GM19239 (cell line): Measurements from ENCODE around the gene ZNF688.
A peak's percentile ranks its signal among the peaks of the same experiment; 100 is the strongest.
"Not testable (repeated sequence)": the region's sequence is repeated elsewhere in the genome, so short reads cannot be mapped to it uniquely, and the experiment has no call there.

Experiments
- DNase-seq: peaks from one replicate; pipeline ENCODE4 v3.0.0; 2011; ENCODE audit warnings: low spot score; ENCODE audit not compliant: insufficient read length
- FAIRE-seq: peaks from 2 replicates; lab custom pipeline; 2011; peaks lifted over from hg19 to GRCh38; lab: Jason Lieb, UNC

ZNF688 gene

DNA sequence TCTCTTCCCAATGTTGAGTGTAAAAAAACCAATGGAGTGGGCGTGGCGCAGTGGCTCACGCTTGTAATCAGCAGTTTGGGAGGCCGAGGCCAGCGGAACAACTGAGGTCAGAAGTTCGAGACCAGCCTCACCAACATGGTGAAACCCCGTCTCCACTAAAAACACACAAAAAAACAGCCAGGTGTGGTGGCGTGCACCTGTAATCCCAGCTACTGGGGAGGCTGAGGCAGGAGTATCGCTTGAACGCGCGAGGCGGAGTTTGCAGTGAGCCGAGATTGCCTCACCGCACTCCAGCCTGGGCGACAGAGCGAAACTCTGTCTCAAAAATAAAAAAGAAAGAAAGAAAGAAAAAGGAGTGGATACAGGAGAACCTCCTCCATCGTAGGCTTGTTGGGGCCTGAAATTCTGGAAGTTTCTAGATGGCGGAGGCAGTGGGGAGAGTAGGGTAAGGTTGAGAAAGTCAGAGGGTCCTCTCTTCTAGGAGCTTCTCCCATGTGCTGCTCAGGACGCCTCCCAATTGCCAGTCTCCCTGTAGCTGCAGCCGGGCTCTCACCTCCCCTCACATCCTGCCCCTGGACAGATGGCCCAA is 12.6 kb downstream of the ZNF688 start:
- DNase-seq, result no peak
- FAIRE-seq, result no peak

- DNase-seq (peak; percentile 94), FAIRE-seq (peak; percentile 94)
These were observed 13.3 kb downstream of the ZNF688 start, which contains the start of gene ZNF764 for GRCh38 chr16:30557957-30558788. Gene ZNF764 (minus strand): TSS chr16:30558374. CDS start chr16:30558182, 192 bp downstream.

- DNase-seq (no peak), FAIRE-seq (no peak)
These were observed 13.9 kb downstream of the ZNF688 start for GRCh38 chr16:30557707-30557956.

DNA sequence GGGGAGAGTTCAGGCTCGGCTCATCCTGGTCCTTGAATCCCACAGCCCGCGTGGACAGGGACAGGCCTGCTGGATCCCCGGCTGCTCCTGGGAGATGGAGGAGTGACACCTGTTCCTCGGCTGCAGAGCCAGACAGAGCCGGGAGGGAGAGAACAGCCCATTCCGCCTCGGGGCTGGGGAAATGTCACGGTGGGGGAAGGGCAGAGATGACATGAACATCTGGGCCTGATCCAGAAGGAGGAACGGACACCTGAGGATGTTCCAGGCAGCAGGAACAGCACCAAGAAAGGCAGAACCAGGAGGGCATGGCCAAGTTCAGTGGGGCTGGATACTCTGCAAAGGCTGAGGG is 15.4 kb downstream of the ZNF688 start:
- no peak for DNase-seq
- no peak for FAIRE-seq

DNA sequence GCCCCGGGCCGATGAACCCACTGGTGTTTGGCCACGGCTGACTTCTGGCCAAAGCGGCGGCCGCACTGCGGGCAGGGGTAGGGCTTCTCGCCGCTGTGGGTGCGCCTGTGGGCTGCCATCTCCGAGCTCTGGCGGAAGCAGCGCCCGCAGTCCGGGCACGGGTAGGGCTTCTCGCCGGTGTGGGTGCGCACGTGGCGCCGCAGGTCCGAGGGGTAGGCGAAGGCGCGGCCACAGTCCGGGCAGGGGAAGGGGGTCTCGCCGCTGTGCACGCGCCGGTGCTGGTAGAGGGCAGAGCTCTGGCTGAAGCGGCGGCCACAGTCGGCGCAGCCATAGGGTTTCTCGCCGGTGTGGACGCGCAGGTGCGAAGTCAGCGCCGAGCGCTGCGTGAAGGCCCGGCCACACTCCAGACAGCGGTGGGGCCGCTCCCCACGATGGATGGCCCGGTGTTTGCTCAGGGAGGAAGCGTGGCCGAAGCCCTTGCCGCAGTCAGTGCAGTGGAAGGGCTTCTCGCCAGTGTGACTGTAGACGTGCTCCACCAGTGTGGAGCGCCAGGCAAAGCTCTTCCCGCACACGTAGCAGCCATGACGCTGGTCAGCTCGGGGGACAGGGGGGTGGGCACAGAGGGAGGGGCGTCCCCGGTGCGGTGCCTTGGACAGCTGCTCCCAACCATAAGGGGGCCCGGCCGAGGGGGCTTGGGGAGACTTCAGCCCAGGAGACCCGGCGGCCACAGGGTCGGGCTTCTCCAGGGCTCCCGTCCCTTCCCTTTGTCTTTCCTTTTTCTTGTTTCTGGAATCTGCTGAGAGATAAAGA is 16.0 kb downstream of the ZNF688 start:
- FAIRE-seq (no peak), DNase-seq (no peak)

GRCh38 chr16:30554557-30555314 is 16.8 kb downstream of the ZNF688 start:
- DNase-seq (no peak), FAIRE-seq (no peak)

DNA sequence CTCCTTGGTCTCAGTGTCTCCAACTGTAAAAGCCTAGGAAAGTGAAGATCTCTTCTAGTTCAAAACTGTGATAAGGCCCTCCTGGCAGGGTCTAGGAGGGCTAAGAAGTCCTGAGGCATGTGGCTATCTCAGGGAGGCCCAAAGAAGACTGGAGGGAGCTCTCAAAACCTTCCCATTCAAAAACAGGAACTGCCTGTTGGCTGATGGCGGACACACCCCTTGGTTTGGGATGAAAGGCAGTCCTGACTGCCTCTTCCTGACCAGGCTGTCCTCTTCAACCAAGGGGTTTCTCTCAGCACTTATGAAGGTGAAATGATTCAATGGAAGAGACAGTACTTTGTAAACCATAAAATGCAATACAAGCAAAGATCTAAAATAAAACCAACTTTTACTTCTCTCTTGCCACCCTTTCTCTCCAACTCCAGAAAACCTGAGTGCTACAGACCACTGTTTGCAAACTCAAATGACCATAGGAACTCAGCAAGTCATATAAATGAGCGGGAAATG is 18.1 kb downstream of the ZNF688 start:
- FAIRE-seq (no peak), DNase-seq (no peak)

DNA sequence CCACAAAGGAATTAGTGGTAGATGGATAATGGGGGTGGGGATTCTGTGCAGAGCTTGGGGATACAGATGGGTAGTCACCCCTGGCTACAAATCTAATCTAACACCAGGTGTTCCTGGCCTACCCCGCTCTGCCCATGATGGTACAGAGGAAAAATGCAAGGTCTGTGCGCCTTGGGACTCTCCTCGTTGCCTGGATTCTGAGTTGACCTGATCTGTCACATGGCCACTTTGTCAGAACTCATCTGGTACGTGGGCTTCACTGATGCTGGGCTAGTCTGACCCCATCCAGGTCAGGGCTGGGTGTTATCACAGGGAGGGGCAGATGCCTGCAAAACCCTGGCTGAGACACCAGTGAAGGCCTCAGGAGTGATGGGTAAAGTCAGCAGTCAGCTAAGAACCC is 18.6 kb downstream of the ZNF688 start:
- FAIRE-seq (no peak), DNase-seq (no peak)

GRCh38 chr16:30551781-30552180 is 19.7 kb downstream of the ZNF688 start:
- DNase-seq (no peak), FAIRE-seq (no peak)

DNA sequence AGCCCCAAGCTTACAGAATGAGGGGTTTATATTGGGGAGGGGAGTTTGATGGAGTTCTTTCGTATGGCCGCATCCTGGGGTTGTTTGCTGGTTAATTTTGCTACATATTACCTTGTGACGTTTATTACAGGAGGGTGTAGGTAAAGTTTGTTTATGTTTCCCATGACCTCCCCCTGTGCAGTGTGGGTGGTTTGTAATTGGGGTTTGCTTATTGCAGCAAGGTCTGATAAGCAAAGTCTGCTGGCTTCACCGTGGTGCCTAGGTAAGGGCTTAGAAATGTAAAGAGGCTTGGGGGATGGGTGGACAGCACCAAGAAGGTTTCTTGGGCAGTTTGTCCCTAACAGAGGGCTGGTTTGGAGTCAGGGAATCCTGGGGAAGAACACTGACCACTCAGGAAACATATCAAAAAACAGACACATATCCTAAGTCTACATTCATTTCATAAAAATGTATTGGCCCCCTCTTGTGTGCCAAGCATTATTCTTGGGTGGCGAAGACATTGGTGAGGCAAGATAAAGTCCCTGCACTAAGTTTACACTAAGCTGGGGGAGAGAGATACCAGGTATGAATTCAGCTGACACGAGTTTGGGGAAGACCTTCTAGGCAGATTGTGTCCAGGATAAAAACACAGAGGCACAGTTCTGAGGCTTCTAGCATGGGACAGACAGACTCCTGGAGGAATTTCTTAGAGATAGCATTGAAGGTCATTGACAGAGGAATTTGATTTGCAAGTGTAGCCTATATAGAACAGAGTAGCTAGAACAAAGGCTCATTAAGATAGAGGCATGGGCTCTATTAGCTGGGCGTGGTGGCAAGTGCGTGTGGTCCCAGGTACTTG is 22.9 kb downstream of the ZNF688 start:
- no peak for FAIRE-seq
- DNase-seq, result no peak

DNA sequence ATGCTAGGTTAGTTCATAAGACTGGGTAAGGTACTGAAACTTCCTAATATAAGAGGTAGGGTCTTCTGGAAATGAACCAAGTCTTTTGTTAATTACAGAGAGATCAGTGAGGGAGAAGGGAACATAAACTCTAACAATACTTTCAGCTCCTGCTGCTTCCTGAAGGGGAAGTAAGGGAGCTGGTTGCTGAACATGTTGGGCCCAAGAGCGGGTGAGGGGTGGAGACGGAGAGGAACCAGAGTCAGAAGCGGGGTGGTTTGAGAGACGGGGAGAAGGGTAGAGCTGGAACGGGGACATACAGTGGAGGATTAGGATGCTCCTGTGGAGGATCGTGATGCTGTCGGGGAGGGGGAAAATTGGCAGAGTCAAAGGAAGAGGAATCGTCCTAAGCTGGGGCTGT is 25.4 kb downstream of the ZNF688 start:
- DNase-seq, result no peak
- FAIRE-seq, result no peak

DNA sequence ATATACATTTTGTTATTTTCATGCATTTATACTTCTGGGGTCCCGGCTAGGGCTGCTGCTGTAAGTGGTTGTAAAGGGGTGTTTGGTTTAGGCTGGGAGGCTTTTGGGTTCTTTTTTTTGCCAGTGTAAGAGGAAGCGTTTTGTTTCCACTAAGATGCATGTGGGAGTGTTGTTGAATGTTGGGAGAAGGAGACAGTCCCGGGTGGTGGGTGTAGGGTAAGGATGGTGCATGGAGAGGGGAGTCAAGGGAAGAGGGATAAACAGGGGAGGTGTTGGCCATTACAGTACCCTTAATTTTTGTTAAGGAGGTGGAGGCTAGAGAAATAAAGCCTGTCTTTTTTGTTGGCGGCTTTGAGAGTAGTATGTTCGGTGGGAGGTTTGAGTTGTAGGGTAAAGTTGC is 28.4 kb downstream of the ZNF688 start:
- DNase-seq (no peak), FAIRE-seq (no peak)

- DNase-seq, result no peak
These were observed 29.8 kb downstream of the ZNF688 start for GRCh38 chr16:30541502-30542329.

GRCh38 chr16:30540916-30541464 is 30.5 kb downstream of the ZNF688 start:
- FAIRE-seq, DNase-seq: not testable (repeated sequence)

More at GRCh38 chr16:30541502-30542329, 29.8 kb downstream of the ZNF688 start:
- no peak for FAIRE-seq

DNA sequence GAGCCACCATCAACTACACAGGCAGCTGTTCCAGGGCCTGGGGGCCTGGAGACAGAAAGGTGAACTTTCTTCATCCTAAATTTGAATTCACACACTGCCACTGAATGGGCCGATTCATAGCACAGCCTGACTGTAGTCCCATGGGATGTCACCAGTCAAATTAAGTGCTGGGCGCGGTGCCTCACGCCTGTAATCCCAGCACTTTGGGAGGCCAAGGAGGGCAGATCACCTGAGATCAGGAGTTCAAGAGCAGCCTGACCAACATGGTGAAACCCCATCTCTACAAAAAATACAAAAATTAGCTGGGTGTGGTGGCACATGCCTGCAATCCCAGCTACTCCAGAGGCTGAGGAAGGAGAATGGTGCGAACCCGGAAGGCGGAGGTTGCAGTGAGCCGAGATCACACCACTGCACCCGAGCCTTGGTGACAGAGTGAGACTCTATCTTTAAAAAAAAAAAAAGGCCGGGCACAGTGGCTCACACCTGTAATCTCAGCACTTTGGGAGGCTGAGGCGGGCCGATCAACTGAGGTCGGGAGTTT is 31.5 kb downstream of the ZNF688 start:
- FAIRE-seq, DNase-seq: not testable (repeated sequence)

DNA sequence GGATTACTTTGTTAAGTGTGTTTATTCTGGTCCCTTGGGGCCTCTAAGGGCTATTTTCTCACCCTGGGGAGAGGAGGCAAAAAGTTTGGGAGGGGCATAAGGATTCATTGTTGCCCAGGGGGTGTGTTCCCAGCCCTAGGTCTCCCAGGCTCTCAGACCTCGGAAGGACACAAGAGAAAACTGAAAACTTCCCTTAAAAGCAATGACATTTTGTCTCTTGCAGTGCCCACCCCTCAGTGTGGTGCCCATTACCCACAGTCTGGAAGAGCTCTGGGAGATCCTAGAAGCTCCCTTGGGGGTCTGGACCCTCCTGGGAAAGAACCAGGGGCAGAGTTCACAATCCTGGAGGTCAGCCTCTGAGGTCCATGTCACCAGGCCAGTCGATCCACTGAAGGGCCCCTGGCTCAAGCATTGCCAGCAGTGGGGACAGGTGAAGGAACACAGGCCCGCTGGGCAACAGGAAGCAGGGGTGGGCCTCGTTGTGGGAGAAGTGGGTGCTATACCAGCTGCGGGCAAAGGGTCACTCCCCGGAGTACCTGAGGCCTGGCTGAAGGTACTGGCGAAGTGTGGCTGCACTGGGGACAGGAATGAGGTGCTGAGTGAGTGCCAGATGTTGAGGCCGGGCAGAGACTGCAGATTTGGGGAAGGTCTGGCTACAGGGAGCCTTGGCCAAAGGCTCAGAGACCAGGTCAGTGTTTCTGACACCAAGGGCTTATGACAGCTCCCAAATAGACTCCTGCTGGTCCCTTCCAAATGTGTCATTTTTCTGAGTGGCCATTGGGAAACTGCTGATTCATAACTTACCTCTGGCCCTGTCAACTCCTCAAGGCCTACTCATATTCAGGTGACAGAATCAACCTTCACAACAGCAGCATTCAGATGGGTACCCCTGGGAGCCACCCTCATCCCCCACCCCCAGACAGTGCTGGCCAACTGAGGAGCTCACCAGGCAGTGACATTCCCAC is 32.2 kb downstream of the ZNF688 start:
- FAIRE-seq (no peak), DNase-seq (no peak)
